DMS79 treated with DMSO at 0.1 percent for 48 hours (cell line): ENCODE results near the gene ZNF296.
"Not testable (repeated sequence)": the region's sequence is repeated elsewhere in the genome, so short reads cannot be mapped to it uniquely, and the experiment has no call there.

Source experiments
- DNase-seq: peaks from one replicate; lab custom pipeline; 2025; lab: John Stamatoyannopoulos, UW

ZNF296 gene

GRCh38 chr19:45076029-45076850 is at the start of gene ZNF296:
ZNF296 (minus strand) TSS chr19:45076478; CDS start chr19:45076373, 105 bp downstream.
- peak; percentile 53 for DNase-seq

GRCh38 chr19:45125360-45125759 is 49.1 kb upstream of the ZNF296 start:
- no peak for DNase-seq

GRCh38 chr19:45124021-45124420 is 47.7 kb upstream of the ZNF296 start:
- no peak for DNase-seq

- DNase-seq: peak; percentile 50
These were observed 47.2 kb upstream of the ZNF296 start for GRCh38 chr19:45123440-45123850.

GRCh38 chr19:45122832-45123231 is 46.6 kb upstream of the ZNF296 start:
- DNase-seq: no peak

GRCh38 chr19:45121827-45122345 is 45.6 kb upstream of the ZNF296 start:
- DNase-seq: no peak

GRCh38 chr19:45119582-45119981 is 43.3 kb upstream of the ZNF296 start:
- DNase-seq: no peak

- DNase-seq: not testable (repeated sequence)
These were observed 42.5 kb upstream of the ZNF296 start for GRCh38 chr19:45118591-45119355.

GRCh38 chr19:45118106-45118505 is 41.8 kb upstream of the ZNF296 start:
- DNase-seq: no peak

- peak; percentile 24 for DNase-seq
These were observed 41.4 kb upstream of the ZNF296 start for GRCh38 chr19:45117671-45118070.

- peak; percentile 76 for DNase-seq
These were observed 40.9 kb upstream of the ZNF296 start for GRCh38 chr19:45117167-45117594.

GRCh38 chr19:45115809-45116615 is 39.7 kb upstream of the ZNF296 start:
- peak; percentile 64 for DNase-seq

GRCh38 chr19:45114116-45114515 is 37.8 kb upstream of the ZNF296 start:
- peak; percentile 51 for DNase-seq

- peak; percentile 53 for DNase-seq
These were observed 37.4 kb upstream of the ZNF296 start for GRCh38 chr19:45113628-45114027.

GRCh38 chr19:45112111-45112827 is 36.0 kb upstream of the ZNF296 start:
- no peak for DNase-seq

- DNase-seq: no peak
These were observed 34.6 kb upstream of the ZNF296 start for GRCh38 chr19:45110851-45111266.

- DNase-seq: no peak
These were observed 31.4 kb upstream of the ZNF296 start for GRCh38 chr19:45107621-45108150.

- not testable (repeated sequence) for DNase-seq
These were observed 30.1 kb upstream of the ZNF296 start for GRCh38 chr19:45106363-45106762.

- no peak for DNase-seq
These were observed 28.5 kb upstream of the ZNF296 start for GRCh38 chr19:45104658-45105349.
